Activated CD8-positive, alpha-beta T cell treated with anti-CD3 and anti-CD28 coated beads for 36 hours (primary cell): ENCODE data around the gene CDK11B. TPM values are rescaled to one million over a fixed set of nuclear protein-coding genes. Genes with fewer than 3 reads are reported as not detected.

Experiments used
- total RNA-seq, 2 experiments: library from RNA; stranded (reverse); gene quantifications; one replicate each; pipeline ENCODE4 v1.2.3, GENCODE V29; 2021

Gene CDK11B
- total RNA-seq, 2 experiments from 2014 or later, result 29.4 to 32.0 TPM

Other genes with a start within 250 kb of the CDK11B start
- gene ANKRD65, start 237.7 kb downstream of the CDK11B start, total RNA-seq, result not detected
- gene VWA1, start 223.3 kb downstream of the CDK11B start, total RNA-seq, result under 1 TPM; 0.72 to 0.97 TPM
- 1 to 10 TPM in 1 of 2 experiments, under 1 TPM in 1; 0.99 to 1.8 TPM for gene ATAD3C, start 209.3 kb downstream of the CDK11B start, total RNA-seq
- 10 to 100 TPM; 42.5 to 48.1 TPM for gene ATAD3B, start 187.2 kb downstream of the CDK11B start, total RNA-seq
- gene ATAD3A, start 146.8 kb downstream of the CDK11B start, total RNA-seq, result 10 to 100 TPM; 61.7 to 65.1 TPM
- under 1 TPM; 0.45 to 0.74 TPM for gene TMEM240, start 118.4 kb downstream of the CDK11B start, total RNA-seq
- gene SSU72, start 84.1 kb downstream of the CDK11B start, total RNA-seq, result 100 to 1,000 TPM; 111 to 113 TPM
- 1 to 10 TPM; 2.8 to 3.6 TPM for gene FNDC10, start 58.9 kb downstream of the CDK11B start, total RNA-seq
- 10 to 100 TPM; 40.1 to 41.3 TPM for gene MIB2, start 43.5 kb downstream of the CDK11B start, total RNA-seq
- gene MMP23B, start 26.8 kb downstream of the CDK11B start, total RNA-seq, result 1 to 10 TPM; 3.3 to 4.0 TPM
- 10 to 100 TPM; 21.9 to 23.8 TPM for gene SLC35E2B, start 33.8 kb upstream of the CDK11B start, total RNA-seq
- gene CDK11A, start 65.4 kb upstream of the CDK11B start, total RNA-seq, result 10 to 100 TPM; 64.8 to 70.6 TPM
- gene NADK, start 119.5 kb upstream of the CDK11B start, total RNA-seq, result 10 to 100 TPM; 57.3 to 65.6 TPM
- 100 to 1,000 TPM; 318 to 330 TPM for gene GNB1, start 232.1 kb upstream of the CDK11B start, total RNA-seq